ENCODE measurements around the gene BICDL1. TPM values are rescaled to one million over a fixed set of nuclear protein-coding genes. Genes with fewer than 3 reads are reported as not detected.

Gene BICDL1
- total and polyA plus RNA-seq, 10 of the 15 experiments (the other 5 are each of a cell fraction or from before 2014, with no cell fraction given) = 0.72 to 12.3 (median 4.2) TPM

DNA sequence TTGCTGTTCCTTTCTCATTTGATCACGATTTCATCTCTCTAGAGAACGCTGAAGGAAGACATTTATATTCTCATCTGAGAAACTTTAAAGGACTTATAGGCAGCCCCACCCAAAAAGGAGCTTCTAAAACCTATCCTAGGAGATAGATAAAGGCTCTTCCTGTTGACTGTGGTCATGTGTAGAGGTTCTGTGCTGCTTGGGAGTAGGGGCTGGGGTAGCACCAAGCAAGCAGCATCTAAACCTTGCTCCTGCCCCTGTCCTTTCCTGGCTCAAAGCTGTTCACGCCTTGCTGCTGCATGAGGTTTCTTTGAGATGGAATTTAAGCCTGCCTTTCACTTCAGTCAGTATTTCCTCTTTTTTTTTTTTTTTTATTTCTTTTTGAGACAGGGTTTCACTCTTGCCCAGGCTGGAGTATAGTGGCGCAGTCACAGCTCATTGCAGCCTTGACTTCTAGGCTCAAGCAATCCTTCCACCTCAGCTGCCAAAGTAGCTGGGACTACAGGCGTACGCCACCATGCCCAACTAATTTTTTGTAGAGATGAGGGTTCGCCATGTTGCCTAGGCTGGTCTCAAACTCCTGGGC, 86.1 kb downstream of the BICDL1 start:
- CTCF ChIA-PET = no interaction called here
- peak; percentile 70 for FAIRE-seq
- 53% methylated on average over 7 of the region's 7 CpGs for WGBS (ENCODE audit: insufficient coverage, insufficient replicate concordance, low lambda C conversion rate, missing lambda C conversion rate)
- TF ChIP-seq ZBTB11 (CRISPR knock-in tag; IDR thresholded peaks at IDR 0.05) (no peak), EP300 (IDR thresholded peaks at IDR 0.05; ENCODE audit: borderline replicate concordance in 1 of 2, control insufficient read depth in 1 of 2, low read depth in 2 of 2, low read length in 2 of 2) (no peak), CREM (IDR thresholded peaks at IDR 0.05; ENCODE audit: low read depth) (no peak), PAX8 (IDR thresholded peaks at IDR 0.05) (no peak), RELA (IDR thresholded peaks at IDR 0.05; ENCODE audit: borderline replicate concordance, partially characterized antibody) (no peak), MXI1 (IDR thresholded peaks at IDR 0.05; ENCODE audit: low read depth, low read length) (no peak), MTA2 (IDR thresholded peaks at IDR 0.05; ENCODE audit: low read depth) (no peak), YBX1 (IDR thresholded peaks at IDR 0.05) (no peak), ATF2 (IDR thresholded peaks at IDR 0.05; ENCODE audit: low read length) (no peak), CHD2 (IDR thresholded peaks at IDR 0.05; ENCODE audit: borderline replicate concordance, low read depth, low read length) (no peak), SREBF2 (IDR thresholded peaks at IDR 0.05; ENCODE audit: low read length) (no peak)
- TF ChIP-seq, protein P1, sequence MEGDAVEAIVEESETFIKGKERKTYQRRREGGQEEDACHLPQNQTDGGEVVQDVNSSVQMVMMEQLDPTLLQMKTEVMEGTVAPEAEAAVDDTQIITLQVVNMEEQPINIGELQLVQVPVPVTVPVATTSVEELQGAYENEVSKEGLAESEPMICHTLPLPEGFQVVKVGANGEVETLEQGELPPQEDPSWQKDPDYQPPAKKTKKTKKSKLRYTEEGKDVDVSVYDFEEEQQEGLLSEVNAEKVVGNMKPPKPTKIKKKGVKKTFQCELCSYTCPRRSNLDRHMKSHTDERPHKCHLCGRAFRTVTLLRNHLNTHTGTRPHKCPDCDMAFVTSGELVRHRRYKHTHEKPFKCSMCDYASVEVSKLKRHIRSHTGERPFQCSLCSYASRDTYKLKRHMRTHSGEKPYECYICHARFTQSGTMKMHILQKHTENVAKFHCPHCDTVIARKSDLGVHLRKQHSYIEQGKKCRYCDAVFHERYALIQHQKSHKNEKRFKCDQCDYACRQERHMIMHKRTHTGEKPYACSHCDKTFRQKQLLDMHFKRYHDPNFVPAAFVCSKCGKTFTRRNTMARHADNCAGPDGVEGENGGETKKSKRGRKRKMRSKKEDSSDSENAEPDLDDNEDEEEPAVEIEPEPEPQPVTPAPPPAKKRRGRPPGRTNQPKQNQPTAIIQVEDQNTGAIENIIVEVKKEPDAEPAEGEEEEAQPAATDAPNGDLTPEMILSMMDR (IDR thresholded peaks at IDR 0.05 in 2 of 3, conservative IDR thresholded peaks at IDR 0.05 in 1 of 3; ENCODE audit: control insufficient read depth in 2 of 3, extremely low read depth in 1 of 3, insufficient read depth in 1 of 3, low read depth in 3 of 3, low read length in 3 of 3) = no peak
- TF ChIP-seq, protein P2, sequence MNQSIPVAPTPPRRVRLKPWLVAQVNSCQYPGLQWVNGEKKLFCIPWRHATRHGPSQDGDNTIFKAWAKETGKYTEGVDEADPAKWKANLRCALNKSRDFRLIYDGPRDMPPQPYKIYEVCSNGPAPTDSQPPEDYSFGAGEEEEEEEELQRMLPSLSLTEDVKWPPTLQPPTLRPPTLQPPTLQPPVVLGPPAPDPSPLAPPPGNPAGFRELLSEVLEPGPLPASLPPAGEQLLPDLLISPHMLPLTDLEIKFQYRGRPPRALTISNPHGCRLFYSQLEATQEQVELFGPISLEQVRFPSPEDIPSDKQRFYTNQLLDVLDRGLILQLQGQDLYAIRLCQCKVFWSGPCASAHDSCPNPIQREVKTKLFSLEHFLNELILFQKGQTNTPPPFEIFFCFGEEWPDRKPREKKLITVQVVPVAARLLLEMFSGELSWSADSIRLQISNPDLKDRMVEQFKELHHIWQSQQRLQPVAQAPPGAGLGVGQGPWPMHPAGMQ (IDR thresholded peaks at IDR 0.05; ENCODE audit: borderline replicate concordance) = no peak
- TF ChIP-seq, protein P3, sequence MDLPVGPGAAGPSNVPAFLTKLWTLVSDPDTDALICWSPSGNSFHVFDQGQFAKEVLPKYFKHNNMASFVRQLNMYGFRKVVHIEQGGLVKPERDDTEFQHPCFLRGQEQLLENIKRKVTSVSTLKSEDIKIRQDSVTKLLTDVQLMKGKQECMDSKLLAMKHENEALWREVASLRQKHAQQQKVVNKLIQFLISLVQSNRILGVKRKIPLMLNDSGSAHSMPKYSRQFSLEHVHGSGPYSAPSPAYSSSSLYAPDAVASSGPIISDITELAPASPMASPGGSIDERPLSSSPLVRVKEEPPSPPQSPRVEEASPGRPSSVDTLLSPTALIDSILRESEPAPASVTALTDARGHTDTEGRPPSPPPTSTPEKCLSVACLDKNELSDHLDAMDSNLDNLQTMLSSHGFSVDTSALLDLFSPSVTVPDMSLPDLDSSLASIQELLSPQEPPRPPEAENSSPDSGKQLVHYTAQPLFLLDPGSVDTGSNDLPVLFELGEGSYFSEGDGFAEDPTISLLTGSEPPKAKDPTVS (IDR thresholded peaks at IDR 0.05; ENCODE audit: low read depth, low read length) = no peak

More for the DNA sequence above, 86.1 kb downstream of the BICDL1 start:
- Histone ChIP-seq H3K4me2 (ENCODE audit: control insufficient read depth, insufficient read depth) (no peak overlapping the region), H3K9ac (ENCODE audit: control insufficient read depth, insufficient read depth, low read length) (no peak overlapping the region), H3K36me3 (ENCODE audit: control insufficient read depth in 2 of 2, insufficient read depth in 2 of 2, low read length in 1 of 2) (peaks cover 0 to 2% of the 10 kb centered on the region in 2 experiments; a peak in 2 of 4 replicates), H3K27ac (ENCODE audit: control insufficient read depth, insufficient read depth) (no peak overlapping the region), H3K79me2 (ENCODE audit: control insufficient read depth, insufficient read depth, low read length) (no peaks in the 10 kb centered on the region), H2AFZ (ENCODE audit: control insufficient read depth, low read depth, low read length) (no peak overlapping the region), H3K9me3 (replicated peaks; ENCODE audit: control insufficient read depth, insufficient read depth, low read length) (no peaks in the 10 kb centered on the region), H3K27me3 (replicated peaks in 1 of 2; ENCODE audit: control insufficient read depth in 2 of 2, insufficient read depth in 2 of 2, low read length in 1 of 2) (no peaks in the 10 kb centered on the region), H3K4me1 (ENCODE audit: control insufficient read depth, insufficient read depth, low read length) (no peaks in the 10 kb centered on the region), H3K4me3 (no peak overlapping the region), H4K20me1 (ENCODE audit: control insufficient read depth, insufficient read depth) (no peaks in the 10 kb centered on the region)
- DNase-seq (ENCODE audit: low read depth, low spot score) (no peak), ATAC-seq (no peak)
- SMC1A ChIA-PET (ENCODE audit: uncharacterized antibody, unreplicated experiment) = no interaction called here
- no TSS peak for BruUV-seq (replicated peaks)
- in situ Hi-C loops (cut with MboI) (no loop called here), intact Hi-C loops (cut with micrococcal nuclease; ENCODE audit: unreplicated experiment) (no loop called here)
- POLR2A ChIA-PET = no interaction called here
- RAD21 ChIA-PET (ENCODE audit: unreplicated experiment) = interaction anchor here (0.6 kb wide), 1 partner anchor 23 kb away, joined by 3 read pairs; no protein-coding TSS in a partner anchor
